HG02588 (cell line): ENCODE measurements around the gene SMYD1.

Experiments
- ATAC-seq: cut with Tn5 transposase; IDR thresholded peaks from one replicate; pipeline ENCODE4 v1.9.1; 2021; ENCODE audit warnings: mild to moderate bottlenecking, moderate library complexity; ENCODE audit not compliant: unreplicated experiment

The SMYD1 gene

DNA sequence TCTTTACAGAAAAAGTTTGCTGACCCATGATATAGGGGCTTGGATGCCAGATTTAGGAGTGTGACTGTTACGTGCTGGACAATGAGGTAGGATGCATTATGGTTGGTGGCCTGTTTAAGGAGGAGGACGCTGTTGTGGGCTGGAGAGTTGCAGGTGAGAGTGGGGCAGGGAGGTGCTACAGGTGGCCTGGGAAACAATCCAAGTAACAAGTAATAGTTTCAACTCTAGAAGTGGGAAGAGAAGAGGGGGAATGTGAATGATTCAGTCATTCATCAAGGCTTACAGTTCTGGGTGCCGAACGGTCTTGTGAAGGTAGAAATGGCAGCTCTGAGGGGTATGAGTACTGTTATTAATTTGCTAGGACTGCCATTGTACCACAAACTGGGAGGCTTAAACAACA lies 54.1 kb downstream of the SMYD1 start:
- ATAC-seq = no peak

DNA sequence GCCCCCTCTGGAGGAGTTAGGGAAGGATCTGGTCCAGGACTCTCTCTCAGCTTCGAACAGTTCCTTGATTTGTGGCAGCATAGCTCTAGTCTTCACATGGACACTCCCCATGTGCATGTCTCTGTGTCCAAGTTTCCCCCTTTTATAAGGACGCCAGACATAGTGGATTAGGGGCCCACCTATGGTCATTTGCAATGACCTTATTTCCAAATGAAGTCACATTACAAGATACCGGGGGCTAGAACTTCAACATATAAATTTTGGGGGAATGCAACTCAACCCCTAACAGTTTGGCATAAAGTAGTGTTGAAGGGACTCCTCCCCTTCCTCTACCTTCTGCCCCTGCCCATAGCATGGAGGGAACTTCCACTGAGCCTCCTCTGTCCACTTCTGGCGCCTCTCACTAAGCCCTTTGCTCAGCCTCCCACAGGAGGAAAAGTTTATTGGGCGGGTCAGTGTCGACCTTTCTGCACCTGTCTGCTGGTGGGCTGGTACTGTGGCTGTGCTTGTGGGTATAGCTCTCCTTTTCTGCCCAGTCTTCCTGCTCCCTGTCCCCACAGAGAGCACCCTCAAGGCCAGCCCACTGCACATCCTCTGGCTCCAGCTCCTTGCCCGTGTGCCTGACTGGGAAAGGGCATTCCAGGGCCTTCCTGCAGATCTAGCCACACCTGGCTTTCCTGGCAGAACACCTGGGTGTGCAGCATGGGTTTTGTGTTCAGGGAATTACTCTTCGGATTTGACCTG lies 54.7 kb downstream of the SMYD1 start:
- no peak for ATAC-seq

DNA sequence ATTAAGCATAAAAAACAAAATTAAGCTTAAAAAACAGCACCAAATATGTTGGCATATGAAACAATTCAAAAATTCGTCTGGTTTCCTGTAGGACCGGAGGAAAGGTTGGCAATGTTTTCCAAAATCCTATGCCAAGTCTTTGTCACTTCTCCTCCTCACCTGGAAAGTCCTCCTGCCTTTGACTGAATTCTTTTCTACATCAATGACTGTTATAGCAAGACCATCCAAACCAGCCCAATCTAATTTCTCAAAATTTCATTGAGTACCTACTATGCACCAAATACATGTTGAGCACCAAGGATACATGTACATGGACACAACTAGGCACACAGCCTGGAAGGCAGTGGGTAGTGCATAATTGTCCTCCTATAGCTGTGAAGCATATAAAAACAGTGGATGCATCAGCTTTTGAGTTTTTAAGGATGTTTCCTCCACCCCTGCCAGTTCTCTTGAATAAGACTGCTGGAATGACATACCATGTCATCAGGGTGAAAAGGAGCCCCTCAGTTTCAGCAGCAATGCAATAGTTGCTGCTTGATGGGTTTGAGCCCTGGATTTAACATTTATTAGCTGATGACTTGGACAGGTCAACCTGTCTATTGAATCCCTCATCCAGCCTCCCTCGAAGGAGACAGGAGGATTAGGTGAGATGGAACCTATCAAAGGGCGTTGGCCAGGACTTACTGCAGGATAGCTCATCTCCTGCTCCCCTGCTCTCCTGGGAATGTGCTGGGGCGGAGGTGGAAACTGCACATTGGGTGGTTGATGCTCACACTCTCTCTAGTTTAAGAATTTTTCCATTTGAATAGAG lies 55.7 kb downstream of the SMYD1 start:
- ATAC-seq = no peak

DNA sequence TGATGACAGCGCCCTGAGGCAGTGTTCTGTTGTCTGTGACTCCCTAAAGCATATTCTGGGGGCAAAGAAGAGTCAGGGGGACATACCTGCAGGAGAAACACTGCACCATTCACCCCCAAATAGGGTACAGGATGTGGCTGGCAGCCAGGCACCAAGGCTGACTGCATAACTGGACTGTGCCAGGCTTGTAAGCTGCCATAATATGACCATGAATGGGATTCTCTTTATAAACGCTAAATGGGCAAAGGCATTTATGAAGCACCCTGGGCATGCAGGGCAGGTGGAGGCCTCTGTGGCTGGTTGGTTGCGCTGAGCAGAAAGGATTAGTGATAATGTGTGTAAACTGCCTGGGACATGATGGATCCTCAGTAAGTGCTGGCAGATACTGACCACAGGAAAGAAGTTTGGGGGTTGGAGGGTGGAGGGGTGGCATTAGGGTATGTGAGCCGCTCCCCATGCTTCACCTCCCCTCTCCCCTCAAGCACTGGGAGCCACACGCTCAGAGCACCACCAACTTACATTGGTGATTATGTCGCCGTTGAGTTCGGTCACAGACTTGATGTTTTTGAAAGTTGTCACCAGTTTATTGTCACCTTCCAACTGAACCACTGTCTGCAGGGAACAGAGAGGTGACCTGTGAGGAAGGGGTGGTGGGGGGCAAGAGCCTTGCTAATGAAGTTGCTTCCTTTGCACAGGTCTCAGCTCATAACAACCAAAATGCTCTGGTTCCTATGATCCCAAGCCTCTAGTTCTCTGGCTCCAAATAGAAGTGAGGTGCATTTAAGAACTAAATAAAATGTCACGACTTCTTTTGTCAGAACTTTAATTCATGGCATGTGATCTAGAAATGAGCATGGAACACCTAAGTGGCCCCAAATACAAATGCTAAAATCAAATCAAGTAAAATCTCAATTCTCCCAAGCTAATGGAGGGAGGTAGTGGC lies 56.6 kb downstream of the SMYD1 start:
- no peak for ATAC-seq

DNA sequence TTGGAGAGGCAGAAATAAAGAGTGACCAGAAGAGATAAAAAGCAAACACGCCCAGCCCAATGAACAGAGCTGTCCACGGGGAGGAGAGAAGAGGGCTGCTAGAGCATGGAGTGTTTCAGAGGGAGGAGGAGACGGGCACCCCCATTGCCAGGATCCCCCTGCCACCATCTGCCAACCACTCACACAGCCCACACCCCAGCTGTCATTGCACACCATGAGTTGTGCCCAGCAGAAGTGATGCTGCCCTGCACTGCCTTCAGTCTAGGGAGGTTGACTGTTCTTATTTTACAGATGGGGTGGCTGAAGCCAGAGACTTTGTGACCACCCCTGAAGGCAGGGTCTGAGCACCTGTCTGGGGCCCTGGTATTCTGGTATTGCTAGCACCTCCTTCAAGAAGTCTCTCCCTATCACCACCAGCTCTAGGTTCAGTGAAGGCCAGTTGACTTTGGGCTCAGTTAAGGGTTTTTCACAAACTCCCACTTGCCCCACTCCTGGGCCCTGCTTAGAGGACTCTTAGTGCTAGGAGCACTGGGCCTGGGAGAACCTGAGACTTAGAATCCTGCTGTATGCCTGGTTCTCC lies 57.8 kb downstream of the SMYD1 start:
- no peak for ATAC-seq

DNA sequence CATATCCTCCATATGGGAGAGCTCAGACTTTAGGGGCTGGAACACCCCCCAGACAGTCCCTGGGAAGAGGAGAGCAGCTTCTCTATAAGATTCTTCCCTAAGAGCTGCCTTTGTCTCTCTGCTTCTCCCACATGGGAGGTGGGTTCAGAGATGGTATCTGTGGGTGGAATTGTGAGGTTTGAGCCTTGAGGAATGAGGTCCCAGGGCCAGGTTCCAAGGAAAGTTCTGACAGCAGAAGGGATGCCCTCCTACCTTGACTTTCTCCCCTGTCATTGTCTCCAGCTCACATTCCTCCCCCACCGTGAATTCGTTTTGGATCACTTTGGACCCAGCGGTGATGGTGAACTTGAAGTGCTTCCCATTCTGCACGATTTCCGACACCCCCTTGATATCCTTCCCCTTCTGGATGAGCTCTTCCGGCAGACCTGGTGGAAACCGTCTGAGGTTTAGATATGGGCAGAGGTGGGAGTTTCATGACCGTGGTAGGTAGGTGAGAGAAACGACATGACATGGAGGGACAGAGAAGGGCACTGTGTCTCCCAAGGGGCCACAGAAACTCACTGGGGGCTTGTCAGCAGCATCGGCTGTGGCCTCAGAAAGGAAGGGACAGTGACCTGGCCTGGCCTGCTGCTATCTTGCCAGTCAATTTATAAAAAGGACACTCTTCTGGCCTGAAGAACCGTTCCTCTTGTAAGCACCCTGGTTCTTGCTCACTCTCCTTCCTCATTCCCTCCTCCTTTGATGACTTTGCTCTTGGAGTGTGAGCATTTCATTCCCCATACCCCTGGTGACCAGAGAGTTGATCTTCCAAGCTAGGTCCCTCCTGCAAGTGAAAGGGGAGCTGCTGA lies 58.5 kb downstream of the SMYD1 start:
- no peak for ATAC-seq

DNA sequence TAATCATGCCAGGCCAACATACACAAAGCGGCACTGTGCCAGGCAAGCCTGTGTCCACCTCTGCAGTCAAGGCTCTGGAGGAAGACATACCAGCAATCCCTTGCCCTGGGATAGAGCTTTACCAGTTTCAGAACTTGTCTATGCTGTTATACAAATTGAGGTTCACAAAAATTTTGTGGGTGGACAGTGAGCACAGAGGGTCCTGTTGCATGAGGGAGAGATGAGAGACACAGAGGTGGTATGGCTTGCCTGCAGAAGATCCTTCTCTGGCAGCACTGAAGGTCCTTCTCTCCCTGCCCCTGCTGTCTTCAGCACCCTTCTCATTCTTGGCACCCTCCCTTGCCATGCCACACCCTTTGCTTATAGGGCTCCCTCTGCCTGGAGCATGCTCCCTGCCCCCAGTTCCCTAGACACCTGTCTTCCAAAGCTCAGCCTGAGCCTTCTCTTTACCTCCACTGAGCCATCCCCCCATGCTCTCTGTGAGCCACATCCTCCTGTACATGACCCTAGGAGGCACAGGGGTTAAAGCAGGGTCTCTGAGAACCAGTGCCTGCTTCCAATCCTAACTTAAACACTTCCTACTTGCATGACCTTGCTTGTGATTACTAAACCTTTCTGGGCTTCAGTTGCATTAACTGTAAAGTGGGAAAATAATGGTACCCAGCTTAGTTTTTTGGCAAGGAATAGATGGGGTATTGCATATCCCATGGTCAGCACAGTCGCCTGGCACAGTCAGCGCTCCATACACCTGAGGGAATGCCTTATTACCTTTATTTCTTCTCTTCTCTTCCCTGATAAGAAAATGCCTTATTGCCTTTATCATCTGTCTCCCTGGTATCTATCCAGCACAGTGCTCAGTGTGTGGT lies 59.4 kb downstream of the SMYD1 start:
- no peak for ATAC-seq

DNA sequence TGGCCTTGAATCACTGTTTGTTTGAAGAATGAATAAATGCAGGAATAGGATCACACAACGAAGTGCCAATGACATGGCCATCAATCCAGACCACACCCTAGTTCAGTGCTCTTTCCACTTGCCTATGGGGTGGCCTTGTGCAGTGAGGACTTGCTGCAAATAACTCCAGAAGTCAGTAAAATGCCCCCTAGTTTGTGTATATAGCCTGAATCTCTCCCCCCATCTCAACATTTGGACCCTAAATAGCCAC lies 59.9 kb downstream of the SMYD1 start:
- no peak for ATAC-seq

DNA sequence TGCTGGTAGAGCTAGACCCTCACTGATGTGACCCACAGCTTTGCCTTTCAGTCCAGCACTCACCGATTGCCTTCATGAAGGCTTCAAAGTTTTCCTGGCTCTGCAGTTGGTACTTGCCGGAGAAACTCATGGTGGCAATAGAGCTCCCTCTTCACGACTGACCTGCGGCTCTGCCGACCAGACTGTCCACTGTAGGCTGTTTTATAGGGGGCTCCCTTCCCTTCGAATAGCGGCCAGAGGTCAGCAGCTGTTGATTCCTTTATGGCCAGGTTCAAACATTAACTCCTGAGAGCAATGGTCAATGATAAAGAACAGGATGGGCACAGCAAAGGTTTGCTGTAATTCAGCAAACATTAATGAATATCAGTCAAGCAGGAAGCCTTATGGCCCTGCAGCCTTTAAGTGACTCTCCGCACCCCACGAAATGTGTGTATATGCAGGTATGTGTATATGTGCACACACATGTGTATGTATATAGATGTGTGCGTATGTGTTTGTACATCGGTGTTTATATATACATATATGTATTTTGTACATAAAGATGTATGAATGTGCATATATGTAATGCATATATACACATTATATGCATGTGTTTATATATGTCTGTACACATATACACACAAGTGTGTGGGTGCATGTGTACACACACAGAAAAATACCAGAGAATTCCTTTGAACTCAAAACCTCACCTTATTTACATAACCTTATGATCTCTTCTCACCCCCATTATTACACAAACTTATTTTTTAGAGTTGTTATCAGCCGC lies 60.4 kb downstream of the SMYD1 start, which contains the start of gene FABP1:
Gene FABP1, minus strand, starts transcription at position 175 of the 766 bp plus-strand sequence. Its CDS starts 45 bp downstream, at position 130.
- ATAC-seq = no peak

DNA sequence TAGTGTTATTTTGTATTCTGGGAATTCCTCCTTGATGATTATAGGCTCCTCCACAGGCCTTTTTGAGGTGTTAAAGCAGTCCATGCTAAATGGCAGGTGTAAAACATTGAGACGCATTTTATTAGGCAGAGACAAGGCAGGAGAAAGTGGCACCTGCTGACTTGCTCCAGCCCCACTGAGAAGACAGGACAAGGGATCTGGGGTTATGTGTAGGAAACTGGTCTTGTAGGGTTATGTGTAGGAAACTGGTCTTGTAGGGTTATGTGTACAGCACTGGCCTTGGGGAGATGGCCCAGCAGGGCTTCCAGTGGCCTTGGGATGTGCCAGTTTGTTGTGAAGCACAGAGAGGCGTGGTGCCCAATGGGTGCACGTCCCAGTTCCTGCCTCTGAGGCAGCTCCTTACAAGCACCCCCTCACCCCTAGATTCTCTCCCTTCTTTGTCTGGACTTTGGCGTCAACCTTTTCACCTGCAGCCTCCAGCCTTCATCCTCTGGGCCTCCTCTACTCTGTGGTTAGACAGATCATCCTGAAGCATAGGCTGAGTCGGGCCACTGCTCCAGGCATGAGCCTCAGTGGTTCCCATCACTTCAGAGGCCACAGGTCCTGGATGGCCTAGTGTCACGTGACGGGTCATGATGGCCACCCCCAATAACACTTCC lies 61.2 kb downstream of the SMYD1 start:
- ATAC-seq = no peak

DNA sequence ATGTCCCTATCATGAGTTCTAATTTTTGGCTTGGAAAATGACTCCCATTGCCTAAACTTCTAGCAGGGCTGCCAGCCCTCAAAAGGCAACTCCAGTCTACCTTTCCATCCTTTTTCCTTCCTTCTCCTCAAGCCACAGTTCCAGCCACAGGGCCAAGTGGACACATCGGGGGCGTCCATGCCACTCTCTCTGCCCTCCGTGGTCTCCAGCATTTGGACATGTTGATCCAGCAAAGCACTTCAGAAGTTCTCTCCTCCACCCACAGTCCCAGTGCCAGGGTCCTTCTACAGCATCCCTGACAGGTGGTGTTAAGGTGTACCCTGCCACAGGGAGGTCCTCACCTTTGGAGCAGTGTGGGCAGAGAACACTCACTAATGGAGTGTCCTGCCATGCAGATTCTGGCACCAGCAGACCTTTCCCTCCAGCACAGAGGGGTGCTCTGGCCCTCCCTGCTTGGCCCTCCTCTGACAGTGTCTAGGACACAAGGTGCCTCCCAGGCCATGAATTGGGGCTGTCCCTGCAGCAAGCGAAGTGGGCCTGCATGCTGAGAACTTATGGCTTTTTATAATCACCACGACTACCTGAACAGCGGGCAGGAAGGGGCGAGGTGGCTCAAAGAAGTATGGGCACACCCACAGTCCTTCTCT lies 61.8 kb downstream of the SMYD1 start:
- ATAC-seq = no peak

DNA sequence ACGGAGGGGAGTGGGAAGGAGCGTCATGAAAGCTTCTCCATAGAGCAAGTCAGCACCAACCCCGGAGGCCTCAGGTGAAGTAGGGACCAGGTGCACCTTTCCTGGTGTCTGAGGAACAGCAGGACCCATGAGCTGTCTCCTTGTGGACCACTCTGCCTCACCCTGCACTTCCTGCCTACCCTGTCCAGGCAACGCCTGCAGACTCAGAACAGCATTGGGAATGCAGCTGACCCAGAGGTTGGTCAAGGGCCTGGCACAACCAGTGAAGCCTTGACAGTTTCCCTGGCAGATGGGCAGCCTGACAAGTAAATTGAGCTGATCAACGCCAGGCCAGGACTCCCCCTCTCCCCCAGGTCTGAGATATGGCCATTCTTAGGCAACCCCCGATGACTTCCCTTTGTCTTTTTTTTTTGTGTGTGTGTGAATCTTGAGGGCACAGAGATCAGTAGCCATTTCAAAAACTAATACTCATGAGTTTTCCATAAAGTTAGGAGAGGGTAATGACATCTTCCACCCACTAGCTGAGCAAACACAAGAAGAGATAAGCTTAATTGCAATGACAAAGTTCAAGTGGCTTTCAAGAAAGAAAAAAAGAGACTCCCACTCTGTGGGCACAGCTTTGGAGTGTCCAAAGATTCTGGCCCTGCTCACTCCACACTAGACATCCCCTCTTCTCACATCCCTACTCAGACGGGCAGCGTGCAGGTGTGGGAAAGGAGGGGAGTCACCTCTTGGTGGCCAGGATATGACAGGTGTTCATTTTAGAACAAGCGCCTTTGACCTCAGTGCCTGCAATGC lies 63.8 kb downstream of the SMYD1 start:
- no peak for ATAC-seq

DNA sequence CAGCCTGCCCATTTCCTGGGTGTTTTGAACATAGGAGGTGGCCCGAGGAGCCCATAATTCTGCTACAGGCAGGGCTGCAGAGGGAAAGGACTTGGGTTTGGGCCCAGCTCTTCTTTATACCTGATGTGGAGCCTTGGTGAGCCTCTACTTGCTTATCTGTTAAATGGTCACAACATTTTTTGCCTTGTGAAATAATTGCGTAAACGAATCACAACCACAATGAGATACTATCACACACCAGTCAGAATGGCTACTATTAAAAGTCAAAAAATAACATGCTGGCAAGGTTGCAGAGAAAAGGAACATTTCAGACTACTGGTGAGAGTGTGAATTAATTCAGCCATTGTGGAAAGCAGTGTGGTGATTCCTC lies 64.4 kb downstream of the SMYD1 start:
- ATAC-seq = no peak

DNA sequence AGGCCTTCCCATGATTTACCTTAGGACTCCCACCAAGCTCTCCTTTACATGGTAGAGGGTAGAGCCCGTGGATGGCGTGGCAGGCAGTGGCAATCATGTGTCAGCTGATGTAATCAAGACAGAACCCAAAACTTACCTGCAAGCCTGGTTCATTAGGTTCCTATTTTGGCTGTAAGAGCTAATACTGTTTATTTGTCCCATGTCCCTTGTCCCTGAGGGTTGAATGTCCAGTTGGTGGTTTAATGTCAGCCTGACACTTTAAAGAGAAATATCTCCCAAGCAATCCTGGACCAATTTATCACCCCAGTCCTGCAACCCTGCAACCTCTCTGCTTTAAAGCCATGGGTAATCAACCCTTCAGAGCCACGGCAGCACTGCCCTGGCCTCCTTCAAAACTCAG lies 66.2 kb downstream of the SMYD1 start:
- ATAC-seq = no peak

DNA sequence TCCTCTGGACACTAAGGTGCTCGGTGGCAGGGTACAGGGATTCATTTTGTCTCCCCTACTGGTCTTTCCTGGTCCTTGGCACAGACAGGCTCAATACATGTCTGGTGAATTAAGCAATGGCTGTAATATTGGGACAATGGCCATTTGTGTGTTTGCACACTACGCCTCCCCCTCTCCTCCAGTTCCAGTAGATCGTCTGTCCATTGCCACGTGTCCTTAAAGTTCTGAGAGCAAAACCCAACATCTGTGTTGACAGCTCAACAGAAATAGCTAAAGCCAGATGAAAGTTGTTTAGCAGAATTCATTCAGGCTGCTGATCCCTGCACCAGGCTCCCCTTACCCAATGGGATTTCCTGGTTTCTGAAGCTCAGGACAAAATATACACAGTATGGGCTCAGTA lies 69.2 kb downstream of the SMYD1 start:
- no peak for ATAC-seq

DNA sequence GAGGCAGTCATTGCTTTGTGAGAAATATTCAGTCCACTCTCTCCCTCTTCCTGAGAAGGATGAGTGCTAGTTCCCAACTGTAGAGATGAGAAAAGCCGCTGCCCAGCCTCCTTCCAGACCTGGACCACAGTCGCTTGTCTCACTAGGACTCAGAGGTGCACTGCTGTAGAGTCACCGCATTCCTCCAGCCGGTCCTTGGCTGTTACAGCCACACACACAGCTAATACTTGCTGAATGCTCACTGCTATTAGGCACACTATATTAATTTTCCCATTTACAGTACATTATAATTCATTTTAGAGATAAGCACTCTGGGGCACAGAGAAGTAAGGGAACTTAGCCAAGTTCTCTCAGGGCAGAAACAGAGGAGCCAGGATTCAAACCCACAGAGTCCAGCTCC lies 70.2 kb downstream of the SMYD1 start:
- ATAC-seq = no peak

DNA sequence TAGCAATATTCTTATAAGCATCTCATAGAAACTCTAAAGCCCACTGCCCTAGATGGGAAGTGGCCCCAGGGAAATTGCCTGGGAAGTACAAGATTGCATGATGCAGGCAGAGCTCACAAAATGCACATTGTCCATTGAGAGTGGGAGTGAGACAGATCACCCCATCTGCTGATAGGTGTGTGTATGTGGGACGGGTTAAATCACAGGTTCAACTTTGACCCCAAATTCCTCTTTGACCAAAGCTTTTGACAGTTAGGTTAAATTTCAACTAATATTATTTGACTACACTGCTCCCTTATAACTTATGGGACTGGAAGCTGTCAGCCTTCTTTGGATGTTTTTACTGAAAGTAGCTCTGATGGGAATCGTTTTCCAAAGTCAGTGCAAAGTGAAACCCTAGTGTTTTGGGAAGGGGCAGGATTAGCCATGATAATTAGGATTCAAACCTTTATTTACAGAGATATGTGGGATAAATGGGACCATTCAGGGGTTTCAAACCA lies 71.6 kb downstream of the SMYD1 start:
- ATAC-seq = no peak
